Left lobe of liver (tissue), 2 donors: ENCODE results near the gene DIP2C. TPM values are rescaled to one million over a fixed set of nuclear protein-coding genes. Genes with fewer than 3 reads are reported as not detected.
"Not testable (repeated sequence)": the region's sequence is repeated elsewhere in the genome, so short reads cannot be mapped to it uniquely, and the experiment has no call there.

Experiments
- ATAC-seq: fragments of 200-7000 bp; cut with Tn5 transposase; one replicate; pipeline ENCODE4 v1.9.1; 2020; ENCODE audit warnings: mild to moderate bottlenecking, moderate library complexity
- DNase-seq: peaks from one replicate; pipeline ENCODE4 v3.0.0-alpha.2; 2020; ENCODE audit warnings: low spot score
- total RNA-seq: library from RNA; stranded (reverse); gene quantifications from one replicate; pipeline ENCODE4 v1.2.1, GENCODE V29; 2021
- donor health status: DM: no; HTN: no; CAD: no; lungs with moderate emphysema.
- donor health status: DM: no; HTN: yes; CAD: no.

DIP2C gene
- total RNA-seq, 1 donor from 2014 or later = 13.9 TPM

GRCh38 chr10:372566-372965 lies 316.9 kb downstream of the DIP2C start:
- peak; percentile 25 for ATAC-seq

GRCh38 chr10:371515-371914 lies 318.0 kb downstream of the DIP2C start:
- ATAC-seq (no peak), DNase-seq (no peak)

More at GRCh38 chr10:372566-372965, 316.9 kb downstream of the DIP2C start:
- DNase-seq = no peak

GRCh38 chr10:370449-370825 lies 319.0 kb downstream of the DIP2C start:
- ATAC-seq (no peak), DNase-seq (no peak)

GRCh38 chr10:369684-370448 lies 319.6 kb downstream of the DIP2C start:
- ATAC-seq (no peak), DNase-seq (no peak)

GRCh38 chr10:369221-369683 lies 320.2 kb downstream of the DIP2C start:
- no peak for ATAC-seq
- DNase-seq = no peak

- no peak for ATAC-seq
Measured at GRCh38 chr10:368579-369220, 320.8 kb downstream of the DIP2C start.

GRCh38 chr10:368107-368506 lies 321.4 kb downstream of the DIP2C start:
- ATAC-seq, DNase-seq: not testable (repeated sequence)

More at GRCh38 chr10:368579-369220, 320.8 kb downstream of the DIP2C start:
- no peak for DNase-seq

GRCh38 chr10:367636-368035 lies 321.8 kb downstream of the DIP2C start:
- ATAC-seq (no peak), DNase-seq (no peak)

- ATAC-seq (no peak), DNase-seq (no peak)
Measured at GRCh38 chr10:366186-366585, 323.3 kb downstream of the DIP2C start.

GRCh38 chr10:364267-364775 lies 325.1 kb downstream of the DIP2C start:
- ATAC-seq = no peak
- no peak for DNase-seq

- DNase-seq (no peak), ATAC-seq (no peak)
Measured at GRCh38 chr10:363152-363551, 326.3 kb downstream of the DIP2C start.

- DNase-seq (peak; percentile 68), ATAC-seq (peak; percentile 94)
Measured at GRCh38 chr10:361203-362081, 328.0 kb downstream of the DIP2C start.

GRCh38 chr10:360653-361052 lies 328.8 kb downstream of the DIP2C start:
- ATAC-seq (peak; percentile 12), DNase-seq (no peak)

- ATAC-seq (no peak), DNase-seq (no peak)
Measured at GRCh38 chr10:359762-360161, 329.7 kb downstream of the DIP2C start.

- ATAC-seq = no peak
- DNase-seq = no peak
Measured at GRCh38 chr10:359093-359492, 330.4 kb downstream of the DIP2C start.

GRCh38 chr10:357201-357950 lies 332.1 kb downstream of the DIP2C start:
- ATAC-seq (no peak), DNase-seq (no peak)

- ATAC-seq = no peak
Measured at GRCh38 chr10:356452-356851, 333.0 kb downstream of the DIP2C start.

GRCh38 chr10:354901-355617 lies 334.4 kb downstream of the DIP2C start:
- no peak for DNase-seq
- no peak for ATAC-seq

More at GRCh38 chr10:356452-356851, 333.0 kb downstream of the DIP2C start:
- DNase-seq = no peak

- DNase-seq = no peak
Measured at GRCh38 chr10:352476-353235, 336.8 kb downstream of the DIP2C start.

More at GRCh38 chr10:352476-353235, 336.8 kb downstream of the DIP2C start:
- no peak for ATAC-seq
